ENCODE measurements around the gene KCNQ1.

The KCNQ1 gene

DNA sequence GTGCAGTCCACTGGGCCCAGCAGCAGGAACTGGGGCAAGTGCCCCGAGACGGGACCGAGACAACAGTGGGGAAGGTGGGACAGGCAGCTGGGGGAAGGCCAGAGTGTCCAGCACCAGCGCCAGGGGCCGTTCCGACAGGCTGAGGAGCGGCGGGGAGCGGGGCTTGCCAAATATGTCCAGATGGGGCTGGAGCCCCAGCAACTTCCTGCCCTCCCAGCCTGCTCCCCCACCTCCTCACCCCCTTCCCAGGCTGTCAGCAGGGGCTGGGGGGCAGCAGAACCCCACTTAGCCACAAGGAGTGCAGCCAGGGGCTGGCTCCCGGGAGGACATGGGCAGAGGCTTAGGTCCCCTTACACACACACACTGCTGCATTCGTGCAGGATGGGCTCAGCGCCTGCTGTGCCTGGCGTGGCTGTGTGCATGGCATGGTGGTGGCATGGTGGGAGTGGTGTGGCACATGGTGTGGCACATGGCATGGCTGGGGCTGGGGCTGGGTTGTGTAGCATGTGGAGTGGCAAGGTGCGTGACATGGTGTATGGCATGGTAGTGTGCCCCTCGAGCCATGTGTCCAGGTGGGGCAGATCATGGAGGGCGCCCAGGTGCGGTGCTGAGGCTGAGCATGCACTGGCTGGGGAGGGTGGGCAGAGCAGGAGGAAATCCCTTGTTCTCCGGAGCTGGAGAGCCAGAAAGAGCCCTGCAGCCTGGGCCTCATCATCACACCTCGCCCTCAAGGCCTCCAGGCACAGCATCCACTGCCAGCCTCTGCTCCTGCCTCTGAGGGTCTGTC lies 389.1 kb downstream of the KCNQ1 start:
- DNase-seq: no peak

DNA sequence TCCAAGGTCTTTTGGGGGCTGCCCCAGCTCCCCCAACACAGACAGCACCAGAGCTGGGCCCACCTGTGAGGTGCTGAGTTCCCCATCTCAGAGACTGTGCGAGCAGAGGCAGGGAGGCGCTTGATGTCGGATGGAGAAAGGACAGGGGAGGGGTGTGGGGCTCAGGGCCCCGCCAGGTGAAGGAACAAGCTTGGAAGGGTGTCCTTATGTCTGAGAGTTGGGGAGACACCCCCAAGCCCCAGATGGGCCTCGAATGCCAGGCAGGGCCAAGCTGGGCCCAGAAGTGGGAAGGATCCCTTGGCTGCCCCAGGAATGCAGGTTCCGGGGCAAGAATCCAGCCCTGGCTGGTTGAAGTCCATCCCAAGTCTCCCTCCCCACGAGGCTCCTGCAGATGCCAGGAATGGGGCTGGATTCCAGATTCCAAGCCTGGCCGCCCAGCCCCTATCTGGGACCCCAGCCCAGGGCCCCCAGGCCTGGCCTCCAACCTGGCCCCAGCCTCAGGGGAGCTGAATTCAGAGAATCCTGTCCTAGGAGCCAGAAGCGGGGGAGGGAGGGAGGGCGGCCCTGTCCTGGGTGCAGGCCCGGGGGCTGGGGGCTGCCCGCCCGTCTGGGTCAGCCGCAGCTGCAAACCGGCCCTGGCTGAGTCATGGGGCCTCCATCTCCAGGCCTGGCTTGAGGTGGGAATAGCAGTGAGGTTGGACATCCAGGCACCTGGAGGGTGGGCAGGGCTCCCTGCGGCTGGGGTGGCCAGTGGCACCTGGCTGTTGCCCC lies 389.9 kb downstream of the KCNQ1 start:
- no peak for DNase-seq

DNA sequence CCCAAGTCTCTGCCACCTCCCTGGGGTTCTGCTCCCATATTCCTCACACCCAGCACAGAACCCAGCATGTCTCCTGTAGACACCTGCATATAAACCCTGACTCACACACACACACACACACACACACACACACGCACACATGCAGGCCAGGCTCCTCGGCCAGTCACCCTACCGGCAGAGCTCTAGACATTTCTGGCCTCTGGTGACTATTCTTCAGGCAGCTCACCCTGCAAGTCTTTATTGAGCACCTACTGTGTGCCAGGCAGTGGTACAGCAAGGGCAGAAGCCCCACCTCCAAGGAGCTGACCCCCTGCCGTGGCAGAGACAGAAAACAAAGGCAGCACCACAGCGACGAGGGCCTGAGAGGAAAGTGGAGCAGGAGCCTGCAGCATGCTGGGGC lies 390.5 kb downstream of the KCNQ1 start:
- no peak for DNase-seq

DNA sequence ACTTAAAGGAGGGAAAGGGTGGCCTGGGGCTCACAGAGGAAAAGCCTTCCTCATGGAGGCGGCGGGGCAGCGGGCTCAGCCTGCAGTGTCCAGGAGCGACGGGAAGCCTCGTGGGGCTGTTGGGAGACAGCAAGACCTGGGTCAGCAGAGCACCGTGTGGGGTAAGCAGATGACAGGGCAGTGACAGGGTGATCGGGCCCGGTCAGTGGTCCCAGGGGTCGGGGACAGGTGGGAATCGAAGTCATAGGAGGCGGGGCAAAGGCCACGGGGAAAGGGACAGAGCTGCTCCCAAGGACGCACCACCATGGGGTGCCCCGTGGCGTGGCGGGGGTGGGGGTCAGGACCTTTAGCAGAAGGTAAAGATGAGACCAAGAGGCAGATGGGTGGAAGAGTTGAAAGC lies 390.9 kb downstream of the KCNQ1 start:
- DNase-seq: no peak

DNA sequence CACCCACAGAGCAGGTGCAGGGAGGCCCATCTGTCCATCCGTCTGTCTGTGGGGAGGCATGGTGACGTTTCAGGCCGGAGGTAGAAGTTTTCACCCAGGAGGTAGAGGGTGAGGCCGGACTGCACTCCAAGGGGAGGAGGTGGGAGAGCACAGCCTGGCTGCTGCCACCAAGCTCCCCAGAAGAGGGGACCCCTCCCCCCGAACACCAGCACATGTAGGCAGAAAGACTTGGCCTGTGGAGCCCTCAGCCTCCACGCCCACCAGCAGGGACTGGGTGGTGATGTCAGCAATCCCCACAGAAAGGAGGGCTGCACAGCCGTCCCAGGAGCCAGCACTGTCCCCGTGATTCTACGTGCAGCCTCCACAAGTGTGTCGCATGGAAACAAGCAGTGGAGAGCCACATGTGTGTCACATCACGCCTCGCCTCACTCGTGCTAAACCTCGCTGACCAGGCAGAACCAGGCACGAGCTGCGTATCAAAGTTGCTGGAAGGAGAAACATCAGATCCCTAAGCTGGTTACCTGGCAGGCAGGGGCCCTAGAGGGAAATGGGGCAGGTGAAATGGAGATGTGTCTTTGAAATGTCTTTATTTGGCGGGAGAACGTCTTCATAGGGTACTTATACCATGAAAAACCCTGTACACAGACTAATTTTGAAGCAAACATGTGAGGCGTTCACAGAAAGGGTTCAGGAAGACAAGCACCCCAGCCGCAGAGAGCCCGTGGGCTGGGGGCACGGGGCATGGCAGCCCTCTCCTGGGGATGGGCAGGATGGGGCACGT lies 391.7 kb downstream of the KCNQ1 start:
- no peak for DNase-seq

DNA sequence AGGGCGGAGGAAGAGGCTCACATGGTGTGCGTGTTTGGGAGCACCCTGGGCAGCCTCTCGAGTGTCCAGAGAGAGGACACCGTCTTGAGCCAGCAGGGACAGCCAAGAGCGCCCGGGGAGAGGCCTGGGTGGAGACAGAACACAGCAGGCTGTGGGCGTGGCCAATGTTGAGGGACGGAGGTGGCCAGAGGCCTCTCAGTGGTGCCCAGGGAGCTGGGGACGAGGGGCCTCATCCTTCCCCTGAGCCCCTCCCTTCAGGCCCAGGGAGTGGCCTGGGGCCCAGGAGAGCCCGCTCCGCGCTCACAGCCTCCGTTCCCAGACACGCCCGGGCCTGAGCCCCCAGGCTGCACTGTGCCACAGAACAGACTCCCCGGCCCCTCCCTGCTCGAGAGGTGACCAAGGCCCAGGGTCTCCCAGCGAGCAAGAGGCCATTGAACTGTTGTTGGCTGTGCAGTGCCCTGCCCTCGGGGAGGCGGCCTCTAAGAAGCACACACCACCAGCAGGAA lies 392.3 kb downstream of the KCNQ1 start:
- no peak for DNase-seq

DNA sequence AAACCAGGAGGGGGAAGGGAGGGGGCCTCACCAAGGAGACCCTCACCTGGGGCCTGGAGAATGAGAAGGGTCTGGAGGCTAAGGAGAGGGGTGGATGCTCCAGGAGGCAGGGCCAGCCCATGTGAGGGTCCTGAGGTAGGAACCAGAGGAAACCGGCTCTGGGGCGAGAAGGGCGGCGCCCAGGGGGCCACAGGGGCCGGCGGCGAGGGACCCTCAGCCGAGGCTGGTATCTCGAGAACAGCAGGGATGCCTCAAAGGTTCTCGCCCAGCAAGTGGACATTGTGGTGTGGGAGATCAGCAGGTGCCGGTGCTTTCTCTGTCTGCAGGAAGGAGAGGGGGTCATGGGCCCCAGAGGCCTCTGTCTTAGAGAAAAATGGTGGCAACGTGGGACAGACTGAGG lies 392.8 kb downstream of the KCNQ1 start:
- no peak for DNase-seq

DNA sequence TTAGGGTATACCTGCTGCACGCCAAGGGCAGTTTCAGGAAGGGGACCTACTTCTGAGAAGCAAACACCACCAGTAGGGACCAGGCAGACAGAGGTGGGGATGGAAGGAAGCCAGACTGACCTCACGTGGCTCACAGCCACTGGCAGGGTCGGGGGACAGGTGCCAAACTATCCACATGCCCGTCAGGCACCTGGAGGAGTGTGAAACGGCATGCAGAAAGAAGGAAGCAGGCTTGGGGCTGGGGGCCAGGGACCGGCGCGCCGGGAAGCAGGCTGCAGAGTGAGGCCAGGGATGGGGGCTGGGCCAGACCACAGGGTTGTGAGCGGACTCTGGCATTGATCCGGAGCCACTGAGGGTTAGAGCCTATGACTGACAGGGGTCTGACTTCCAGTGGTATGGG lies 393.3 kb downstream of the KCNQ1 start:
- DNase-seq: no peak

DNA sequence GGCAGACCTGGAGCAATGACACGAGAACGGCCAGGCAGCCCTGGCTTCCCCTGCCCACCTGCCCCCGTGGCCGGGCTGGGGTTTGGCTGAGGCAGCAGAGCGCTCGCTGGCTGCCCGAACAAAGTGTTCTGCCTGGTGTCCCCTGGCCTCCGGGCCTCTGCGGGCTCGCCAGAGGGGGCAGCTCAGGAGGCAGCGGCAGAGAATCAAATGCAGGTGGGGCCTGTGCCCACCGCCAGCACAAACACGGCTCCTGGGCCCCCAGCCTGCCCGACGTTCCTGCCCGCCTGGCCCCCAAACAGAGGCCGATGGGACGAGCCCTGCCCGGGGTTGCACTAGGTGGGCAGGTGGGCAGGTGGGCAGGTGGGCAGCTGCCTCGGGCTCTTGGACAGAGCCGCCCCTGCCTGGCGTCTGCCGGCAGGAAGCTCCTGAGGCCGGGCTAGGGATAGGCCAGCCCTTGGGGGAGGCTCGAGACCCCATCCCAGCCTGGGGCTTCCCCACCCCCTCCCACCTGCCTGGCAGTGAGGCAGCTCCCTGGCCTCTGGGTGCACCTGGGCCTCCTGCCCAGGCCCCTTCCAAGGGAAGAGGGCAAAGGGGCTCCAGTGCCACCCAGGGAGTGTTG lies 394.0 kb downstream of the KCNQ1 start:
- no peak for DNase-seq

DNA sequence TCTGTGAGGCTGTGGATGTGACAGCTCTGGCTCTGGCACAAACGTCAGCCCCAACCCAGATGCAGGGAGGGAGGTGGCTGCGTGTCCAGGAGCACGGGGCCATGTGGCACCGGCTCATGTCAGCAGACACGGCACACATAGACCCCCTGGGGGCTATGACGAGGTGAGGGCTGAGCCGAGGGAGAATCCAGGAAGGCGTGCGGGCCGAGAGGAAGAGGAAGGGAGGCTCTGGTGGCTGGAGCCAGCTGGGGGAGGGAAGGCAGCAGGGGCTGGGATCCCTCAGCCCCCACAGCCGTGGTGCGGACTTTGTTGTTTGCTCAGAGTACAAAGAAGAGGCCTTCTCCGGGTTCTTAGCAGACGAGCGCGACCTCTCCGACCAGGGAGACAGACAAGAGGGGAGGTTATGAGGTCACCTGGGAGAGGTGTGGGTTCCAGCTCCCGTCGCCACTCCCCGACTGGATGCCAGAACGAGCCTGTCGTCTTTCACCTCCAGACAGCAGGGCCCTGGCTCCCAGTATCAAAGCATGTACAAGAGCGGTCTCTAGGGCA lies 394.7 kb downstream of the KCNQ1 start:
- DNase-seq: no peak

DNA sequence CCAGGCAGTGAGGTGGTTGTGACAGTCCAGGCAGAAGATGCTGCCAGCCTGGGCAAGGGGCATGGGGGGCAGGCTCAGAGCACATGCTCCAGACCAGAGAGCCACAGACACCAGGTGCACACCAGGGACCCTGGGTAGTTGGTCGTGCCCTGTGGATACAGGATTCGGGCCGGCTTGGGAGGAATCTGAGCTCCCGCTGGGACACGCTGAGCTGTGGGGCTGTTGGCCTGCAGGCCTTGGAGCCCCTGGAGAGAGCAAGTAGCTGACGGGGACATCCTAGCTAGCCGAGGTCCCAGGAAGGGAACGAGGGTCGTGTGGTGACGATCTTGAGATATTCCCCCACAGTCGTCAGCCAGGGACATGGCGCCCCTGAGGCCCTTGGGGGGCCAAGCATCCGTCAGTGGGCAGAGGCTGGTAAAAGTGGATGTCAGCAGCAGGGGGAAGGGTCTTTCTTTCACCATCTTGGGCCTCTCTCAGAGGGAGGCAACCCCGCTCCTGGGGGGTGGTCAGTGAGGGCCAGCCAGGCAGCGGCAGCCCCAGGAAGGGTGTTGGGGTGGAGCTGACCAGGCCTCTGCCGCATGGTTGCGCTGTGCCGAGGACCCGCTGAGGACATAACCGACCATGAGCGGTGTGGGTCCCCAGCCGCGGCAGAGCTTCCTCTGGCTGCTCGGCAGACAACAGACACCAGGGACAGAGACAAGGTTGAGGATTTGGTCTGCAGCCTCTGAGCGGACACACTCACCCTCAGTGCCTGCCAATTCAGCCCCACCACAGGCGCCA lies 396.8 kb downstream of the KCNQ1 start:
- DNase-seq: no peak

DNA sequence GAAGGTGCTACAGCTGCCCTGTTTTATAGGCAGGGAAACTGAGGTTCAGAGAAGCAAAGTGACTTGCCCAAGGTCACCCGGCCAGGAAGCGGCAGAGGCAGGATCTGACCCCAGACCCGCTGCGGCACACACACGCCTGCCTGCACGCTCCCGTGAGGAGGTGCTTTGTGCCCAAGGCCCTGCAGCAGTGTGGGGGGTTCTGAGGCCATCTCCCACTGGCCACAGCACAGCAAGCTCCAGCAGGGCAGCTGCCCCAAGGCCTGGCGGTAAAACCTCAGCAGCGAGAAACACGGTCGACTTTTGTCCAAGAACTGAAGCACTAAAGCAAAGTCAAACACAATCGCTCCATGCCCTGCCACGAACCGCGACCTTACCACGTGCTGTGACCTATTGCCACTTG lies 398.1 kb downstream of the KCNQ1 start:
- no peak for DNase-seq

DNA sequence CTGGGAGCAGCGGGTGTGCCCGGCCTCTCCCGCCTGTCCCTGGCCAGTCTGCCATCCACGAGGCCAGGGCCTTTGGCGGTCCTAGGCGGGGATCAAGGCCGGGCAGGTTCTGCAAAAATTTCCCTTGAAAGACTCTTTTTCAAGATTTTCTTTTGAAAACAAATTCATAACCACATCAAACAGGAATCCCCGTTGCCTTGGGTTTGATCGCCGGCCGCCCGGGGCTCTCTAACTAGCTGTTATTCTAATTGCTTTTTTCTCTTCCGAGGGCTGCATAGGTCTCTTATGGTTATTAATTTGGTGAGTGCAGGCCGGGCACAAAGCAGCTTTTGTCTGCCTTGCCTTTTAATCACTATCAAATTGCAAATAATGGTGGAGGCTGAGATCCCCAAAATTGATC lies 398.7 kb downstream of the KCNQ1 start:
- DNase-seq: no peak

DNA sequence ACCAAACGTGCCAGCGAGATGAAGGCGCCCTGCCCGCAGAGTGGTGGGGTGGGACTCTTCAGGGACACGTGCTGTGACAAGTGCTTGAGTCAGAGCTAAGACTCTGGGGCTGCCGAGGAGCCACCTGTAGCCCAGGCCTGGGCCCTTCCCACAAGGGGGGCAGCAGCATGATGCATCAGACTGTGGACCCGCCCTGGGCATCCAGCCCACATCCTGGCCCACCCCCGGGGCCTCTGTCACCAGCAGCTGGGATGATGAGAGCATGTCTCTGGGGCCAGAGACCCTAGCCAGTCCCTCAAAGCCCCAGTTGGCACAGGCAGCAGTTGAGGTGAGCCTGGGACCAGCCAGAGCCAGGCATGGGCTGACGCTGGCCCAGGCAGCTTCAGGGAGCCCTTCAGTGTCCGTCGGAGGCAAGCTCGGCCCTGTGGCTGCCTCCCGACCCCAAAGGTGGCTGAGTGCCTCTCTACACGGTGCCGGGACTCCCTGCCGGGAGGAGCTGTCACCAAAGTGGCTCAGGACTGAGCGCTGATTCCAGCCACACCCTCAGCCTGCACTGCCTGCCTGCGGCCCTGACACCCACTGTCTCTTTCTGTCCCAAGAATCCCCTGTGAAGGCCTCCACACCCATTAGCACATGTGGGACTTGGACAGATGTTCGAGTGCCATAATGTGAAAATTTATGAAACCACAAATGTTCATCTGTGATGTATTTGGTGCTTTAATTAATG lies 399.5 kb downstream of the KCNQ1 start:
- DNase-seq: no peak

DNA sequence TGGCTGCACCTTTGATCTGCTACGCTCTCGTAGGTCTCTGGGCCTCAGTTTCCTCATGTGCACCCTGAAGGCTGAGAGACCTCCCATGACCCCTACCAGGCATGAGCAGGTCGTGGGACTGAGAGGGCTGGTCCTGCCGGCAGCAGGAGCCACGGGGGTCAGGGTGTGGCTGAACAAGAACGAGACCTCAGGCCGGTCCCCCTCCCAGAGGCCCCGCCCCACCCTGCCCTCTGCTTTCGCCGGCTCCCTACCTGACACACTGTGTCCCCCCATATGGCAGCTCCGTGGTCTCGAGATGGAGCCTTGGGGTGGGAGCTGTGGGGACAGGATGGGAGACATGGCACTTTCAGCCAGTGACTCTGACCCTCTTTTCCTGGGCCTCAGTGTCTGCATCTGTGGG lies 400.2 kb downstream of the KCNQ1 start:
- no peak for DNase-seq

DNA sequence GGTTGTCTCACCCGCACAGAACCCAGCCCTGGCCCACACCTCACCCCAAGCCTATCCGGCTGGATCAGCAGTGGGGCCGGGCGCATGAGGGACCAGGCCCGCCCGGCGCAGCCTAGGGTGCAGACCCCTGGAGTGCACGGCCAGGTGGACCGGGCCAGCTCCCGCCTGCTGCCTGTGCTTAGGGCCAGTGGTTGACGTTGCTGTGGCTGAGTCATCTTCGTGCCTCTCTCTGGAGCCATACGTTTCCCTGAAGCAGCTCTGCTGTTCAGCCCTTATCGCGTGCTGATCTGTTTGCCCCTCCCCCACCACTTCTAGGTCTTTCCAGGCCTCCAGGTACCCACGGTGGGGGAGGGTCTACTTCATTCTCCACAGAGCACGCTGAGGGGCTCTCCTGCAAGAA lies 401.2 kb downstream of the KCNQ1 start:
- no peak for DNase-seq

DNA sequence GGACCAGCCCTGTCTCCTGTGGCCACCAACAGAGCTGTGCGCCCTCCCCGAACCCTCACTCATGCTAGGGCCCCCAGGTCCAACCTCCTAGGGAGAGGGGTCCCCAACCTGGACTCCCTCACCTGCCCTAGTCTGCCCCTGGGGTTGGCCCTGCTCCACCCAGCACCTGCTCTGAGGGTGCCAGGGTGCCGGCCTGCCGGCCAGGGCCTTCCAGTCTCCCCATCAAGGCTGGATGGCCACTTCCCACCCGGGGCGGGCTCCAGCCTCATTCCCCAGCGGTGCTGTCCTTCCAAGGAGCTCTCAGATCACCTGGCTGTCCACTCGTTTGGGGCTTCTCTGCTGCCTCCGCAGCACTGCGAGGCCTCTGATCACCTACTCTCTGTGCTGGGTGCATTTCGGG lies 401.7 kb downstream of the KCNQ1 start:
- DNase-seq: no peak

DNA sequence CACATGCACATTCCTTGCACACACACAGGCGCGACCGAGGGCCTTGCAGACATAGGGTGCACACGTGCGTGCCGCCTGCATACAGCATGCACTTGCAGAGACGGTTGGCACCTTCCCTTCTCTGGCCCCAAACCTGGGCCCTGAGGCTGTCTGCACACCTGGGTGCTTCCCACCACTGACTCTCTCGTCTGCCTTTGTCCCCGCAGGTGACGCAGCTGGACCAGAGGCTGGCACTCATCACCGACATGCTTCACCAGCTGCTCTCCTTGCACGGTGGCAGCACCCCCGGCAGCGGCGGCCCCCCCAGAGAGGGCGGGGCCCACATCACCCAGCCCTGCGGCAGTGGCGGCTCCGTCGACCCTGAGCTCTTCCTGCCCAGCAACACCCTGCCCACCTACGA lies 402.8 kb downstream of the KCNQ1 start:
- DNase-seq: no peak

DNA sequence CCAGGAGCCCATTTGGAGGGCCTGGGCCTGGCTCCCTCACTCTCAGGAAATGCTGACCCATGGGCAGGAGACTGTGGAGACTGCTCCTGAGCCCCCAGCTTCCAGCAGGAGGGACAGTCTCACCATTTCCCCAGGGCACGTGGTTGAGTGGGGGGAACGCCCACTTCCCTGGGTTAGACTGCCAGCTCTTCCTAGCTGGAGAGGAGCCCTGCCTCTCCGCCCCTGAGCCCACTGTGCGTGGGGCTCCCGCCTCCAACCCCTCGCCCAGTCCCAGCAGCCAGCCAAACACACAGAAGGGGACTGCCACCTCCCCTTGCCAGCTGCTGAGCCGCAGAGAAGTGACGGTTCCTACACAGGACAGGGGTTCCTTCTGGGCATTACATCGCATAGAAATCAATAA lies 403.7 kb downstream of the KCNQ1 start:
- DNase-seq: no peak

DNA sequence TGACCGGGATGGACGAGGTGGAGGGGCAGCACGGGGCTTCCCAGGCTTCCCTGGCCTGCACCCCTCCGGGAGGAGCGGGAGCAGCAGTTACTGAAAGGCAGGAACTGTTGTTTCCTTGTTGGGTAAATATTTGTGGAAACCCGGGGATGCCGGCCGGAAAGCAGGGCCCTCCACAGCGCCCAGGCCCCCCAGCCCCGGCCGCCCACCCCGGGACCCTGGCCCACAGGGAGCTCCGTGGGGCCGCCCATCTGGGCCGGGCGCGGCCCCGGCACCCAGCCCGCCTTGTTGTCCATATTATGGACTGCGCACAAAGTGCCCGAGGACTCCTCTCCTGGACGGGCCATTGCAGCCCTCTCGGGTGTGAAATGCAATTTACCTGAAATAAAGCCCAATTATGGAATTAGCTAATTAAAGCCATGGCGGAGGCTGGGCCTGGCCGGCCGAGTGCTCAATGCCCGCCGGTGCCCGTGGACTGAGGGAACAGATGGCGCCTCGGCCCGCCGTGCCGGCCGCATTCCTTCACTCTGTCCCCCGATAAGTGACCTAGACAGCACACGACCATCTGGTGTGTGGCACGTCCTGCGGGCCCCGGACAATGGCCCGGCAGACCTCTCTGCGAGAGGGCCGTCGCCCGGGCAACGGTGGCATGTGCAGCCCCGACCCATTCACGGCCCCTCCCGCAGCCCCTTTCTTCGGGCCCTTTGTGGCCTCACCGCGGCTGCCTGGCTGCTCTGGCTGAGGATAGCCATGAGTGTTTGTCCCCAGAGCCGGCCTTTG lies 405.4 kb downstream of the KCNQ1 start:
- DNase-seq: no peak

Measured in stimulated activated CD4-positive, alpha-beta T cell treated with anti-CD3 and anti-CD28 coated beads, Interleukin-1b, Interleukin-23, amount 100 ng/mL, for 48 hours (primary cell).